HUDEP-2 (cell line): ENCODE results near the gene PDIA2.

Experiments
- DNase-seq, 76 experiments: peaks; one replicate each; lab custom pipeline; 2025; ENCODE audit not compliant: unreplicated experiment in 76 of 76; lab: John Stamatoyannopoulos, UW

PDIA2 gene

GRCh38 chr16:296276-296675, 13.3 kb downstream of the PDIA2 start:
- no peak for DNase-seq

GRCh38 chr16:296806-297510, 14.0 kb downstream of the PDIA2 start:
- no peak for DNase-seq

- DNase-seq = no peak
These were observed 14.9 kb downstream of the PDIA2 start for GRCh38 chr16:297832-298231.

- DNase-seq = no peak
These were observed 18.3 kb downstream of the PDIA2 start for GRCh38 chr16:301235-301634.

GRCh38 chr16:301950-302349, 19.0 kb downstream of the PDIA2 start:
- no peak for DNase-seq

GRCh38 chr16:303760-304505, 21.0 kb downstream of the PDIA2 start:
- peak in 8 of 76 experiments; percentile 4 to 17 (median 8) for DNase-seq

GRCh38 chr16:305916-306626, 23.1 kb downstream of the PDIA2 start:
- DNase-seq = no peak

- no peak for DNase-seq
These were observed 24.0 kb downstream of the PDIA2 start for GRCh38 chr16:306911-307370.

- DNase-seq = no peak
These were observed 24.8 kb downstream of the PDIA2 start for GRCh38 chr16:307691-308312.

- DNase-seq = no peak
These were observed 26.5 kb downstream of the PDIA2 start for GRCh38 chr16:309476-309875.

GRCh38 chr16:311725-312124, 28.8 kb downstream of the PDIA2 start:
- no peak for DNase-seq

- DNase-seq = no peak
These were observed 31.4 kb downstream of the PDIA2 start for GRCh38 chr16:314351-314750.

GRCh38 chr16:314795-315299, 31.9 kb downstream of the PDIA2 start:
- no peak for DNase-seq

GRCh38 chr16:316741-317464, 33.9 kb downstream of the PDIA2 start:
- no peak for DNase-seq

GRCh38 chr16:317583-317982, 34.6 kb downstream of the PDIA2 start:
- no peak for DNase-seq

- DNase-seq = peak in 1 of 76 experiments; percentile 15
These were observed 35.7 kb downstream of the PDIA2 start for GRCh38 chr16:318628-319027.

- DNase-seq = no peak
These were observed 37.2 kb downstream of the PDIA2 start for GRCh38 chr16:320206-320605.

- DNase-seq = no peak
These were observed 38.6 kb downstream of the PDIA2 start for GRCh38 chr16:321532-321931.

- no peak for DNase-seq
These were observed 39.6 kb downstream of the PDIA2 start for GRCh38 chr16:322476-323143.

- no peak for DNase-seq
These were observed 41.2 kb downstream of the PDIA2 start for GRCh38 chr16:324201-324450.
